ENCODE results near the gene ANTXR2.

Gene ANTXR2

DNA sequence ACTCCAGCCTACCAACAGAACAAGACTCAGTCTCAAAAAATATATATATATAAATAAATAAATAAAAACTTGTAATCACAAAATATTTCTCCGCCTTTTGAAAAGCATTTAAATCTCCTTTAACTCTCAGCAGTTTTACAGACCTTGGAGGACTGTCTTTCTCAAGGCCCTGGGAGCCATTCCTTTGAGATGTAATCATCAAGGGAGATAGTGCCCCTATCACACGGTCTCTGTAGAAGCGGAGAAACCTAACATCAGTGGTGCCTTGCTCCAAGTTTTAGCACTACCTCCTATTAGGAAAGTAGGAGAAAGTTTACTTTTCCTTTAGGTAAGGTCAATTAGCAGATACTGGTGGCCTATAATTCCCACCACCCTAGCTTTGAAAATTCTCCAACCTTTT, 58.5 kb downstream of the ANTXR2 start:
- Histone ChIP-seq H3K4me1 (ENCODE audit: insufficient read depth, poor library complexity, severe bottlenecking) (peaks cover 22% of the 10 kb centered on the region), H3K36me3 (ENCODE audit: low read depth) (peaks cover 72% of the 10 kb centered on the region), H3K4me3 (ENCODE audit: severe bottlenecking) (no peak overlapping the region), H3K27ac (ENCODE audit: poor library complexity, severe bottlenecking) (no peak overlapping the region), H3K9me3 (ENCODE audit: severe bottlenecking) (no peaks in the 10 kb centered on the region), H3K27me3 (ENCODE audit: insufficient read depth, poor library complexity, severe bottlenecking) (no peaks in the 10 kb centered on the region)
- DNase-seq (ENCODE audit: low spot score) (no peak), ATAC-seq (ENCODE audit: low read depth) (no peak)
- TF ChIP-seq, protein P1, sequence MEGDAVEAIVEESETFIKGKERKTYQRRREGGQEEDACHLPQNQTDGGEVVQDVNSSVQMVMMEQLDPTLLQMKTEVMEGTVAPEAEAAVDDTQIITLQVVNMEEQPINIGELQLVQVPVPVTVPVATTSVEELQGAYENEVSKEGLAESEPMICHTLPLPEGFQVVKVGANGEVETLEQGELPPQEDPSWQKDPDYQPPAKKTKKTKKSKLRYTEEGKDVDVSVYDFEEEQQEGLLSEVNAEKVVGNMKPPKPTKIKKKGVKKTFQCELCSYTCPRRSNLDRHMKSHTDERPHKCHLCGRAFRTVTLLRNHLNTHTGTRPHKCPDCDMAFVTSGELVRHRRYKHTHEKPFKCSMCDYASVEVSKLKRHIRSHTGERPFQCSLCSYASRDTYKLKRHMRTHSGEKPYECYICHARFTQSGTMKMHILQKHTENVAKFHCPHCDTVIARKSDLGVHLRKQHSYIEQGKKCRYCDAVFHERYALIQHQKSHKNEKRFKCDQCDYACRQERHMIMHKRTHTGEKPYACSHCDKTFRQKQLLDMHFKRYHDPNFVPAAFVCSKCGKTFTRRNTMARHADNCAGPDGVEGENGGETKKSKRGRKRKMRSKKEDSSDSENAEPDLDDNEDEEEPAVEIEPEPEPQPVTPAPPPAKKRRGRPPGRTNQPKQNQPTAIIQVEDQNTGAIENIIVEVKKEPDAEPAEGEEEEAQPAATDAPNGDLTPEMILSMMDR (IDR thresholded peaks at IDR 0.05; ENCODE audit: poor library complexity, severe bottlenecking): no peak

DNA sequence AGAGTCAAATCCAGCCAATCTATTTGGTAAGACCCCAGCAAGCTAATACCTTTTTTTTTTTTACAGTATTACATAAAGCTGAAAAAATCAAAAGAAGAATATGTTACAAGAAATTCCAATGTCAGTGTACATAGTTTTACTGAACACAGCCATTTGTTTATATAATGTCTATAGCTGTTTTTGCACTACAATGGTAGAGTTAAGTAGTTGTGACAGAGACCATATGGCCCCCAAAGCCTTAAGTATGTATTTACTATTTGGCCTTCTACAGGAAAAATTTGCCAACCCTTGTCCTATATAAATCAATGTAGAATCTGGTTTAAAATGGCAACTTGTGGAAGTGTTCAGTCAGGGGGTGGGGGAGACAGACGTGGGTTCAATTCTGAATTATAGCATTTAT, 60.7 kb downstream of the ANTXR2 start:
- Histone ChIP-seq H3K4me3 (ENCODE audit: severe bottlenecking) (no peak overlapping the region), H3K4me1 (ENCODE audit: insufficient read depth, poor library complexity, severe bottlenecking) (peaks cover 17% of the 10 kb centered on the region), H3K27ac (ENCODE audit: poor library complexity, severe bottlenecking) (no peak overlapping the region), H3K27me3 (ENCODE audit: insufficient read depth, poor library complexity, severe bottlenecking) (no peaks in the 10 kb centered on the region), H3K9me3 (ENCODE audit: severe bottlenecking) (no peaks in the 10 kb centered on the region), H3K36me3 (ENCODE audit: low read depth) (peaks cover 79% of the 10 kb centered on the region)
- no peak for ATAC-seq (ENCODE audit: low read depth)
- TF ChIP-seq, protein P1 (IDR thresholded peaks at IDR 0.05; ENCODE audit: poor library complexity, severe bottlenecking): no peak
- no peak for DNase-seq (ENCODE audit: low spot score)

DNA sequence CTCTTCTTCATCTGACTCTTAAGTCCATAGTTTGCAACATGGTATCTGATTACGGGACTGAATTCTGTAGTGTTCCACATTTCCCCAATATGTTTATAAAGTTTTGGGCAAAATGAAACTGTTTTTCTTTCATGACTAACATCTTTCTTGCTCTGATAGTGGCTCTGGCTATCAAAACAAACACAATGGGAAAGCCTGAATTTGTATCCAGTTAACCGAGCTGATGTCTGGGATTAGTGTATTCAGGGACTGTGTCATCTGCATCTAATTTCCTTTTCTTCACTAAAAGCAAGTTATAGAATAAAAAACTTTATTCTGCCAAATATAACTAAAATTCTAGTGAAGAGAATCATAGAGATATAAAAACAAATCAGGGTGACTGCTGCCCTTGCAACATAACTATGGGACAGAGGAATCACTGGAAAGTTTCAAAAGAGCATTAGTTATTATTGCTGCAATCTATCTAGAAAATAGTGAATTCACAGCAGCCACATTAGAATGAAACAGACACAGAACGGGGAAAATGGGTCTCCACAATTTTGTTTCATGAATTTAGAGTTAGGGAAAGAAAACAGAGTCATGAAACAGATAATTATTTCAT, 61.3 kb downstream of the ANTXR2 start:
- Histone ChIP-seq H3K36me3 (ENCODE audit: low read depth) (peaks cover 77% of the 10 kb centered on the region), H3K27me3 (ENCODE audit: insufficient read depth, poor library complexity, severe bottlenecking) (no peaks in the 10 kb centered on the region), H3K4me1 (ENCODE audit: insufficient read depth, poor library complexity, severe bottlenecking) (peaks cover 17% of the 10 kb centered on the region), H3K9me3 (ENCODE audit: severe bottlenecking) (no peaks in the 10 kb centered on the region), H3K27ac (ENCODE audit: poor library complexity, severe bottlenecking) (no peak overlapping the region), H3K4me3 (ENCODE audit: severe bottlenecking) (no peak overlapping the region)
- TF ChIP-seq, protein P1 (IDR thresholded peaks at IDR 0.05; ENCODE audit: poor library complexity, severe bottlenecking): no peak
- ATAC-seq (ENCODE audit: low read depth) (no peak), DNase-seq (ENCODE audit: low spot score) (no peak)

DNA sequence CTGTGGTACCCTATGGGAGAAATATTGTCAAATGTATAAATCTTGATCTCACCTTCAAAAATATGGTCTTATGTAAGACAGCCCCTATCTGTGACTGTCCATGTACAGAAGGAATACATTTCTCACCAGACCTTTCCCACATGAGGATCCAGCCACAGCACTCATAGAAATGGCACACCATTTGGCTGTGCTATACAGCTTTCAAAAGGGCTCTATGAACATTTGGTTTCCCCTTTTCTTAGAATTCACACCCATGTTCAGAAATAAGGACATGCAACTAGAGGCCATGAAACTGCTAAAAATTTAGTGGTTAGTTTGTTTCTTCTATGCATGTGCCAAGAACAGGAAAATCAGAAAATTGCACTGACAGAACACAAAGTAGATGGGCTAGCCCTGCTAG, 62.7 kb downstream of the ANTXR2 start:
- TF ChIP-seq, protein P1 (IDR thresholded peaks at IDR 0.05; ENCODE audit: poor library complexity, severe bottlenecking): no peak
- Histone ChIP-seq H3K36me3 (ENCODE audit: low read depth) (peaks cover 75% of the 10 kb centered on the region), H3K27me3 (ENCODE audit: insufficient read depth, poor library complexity, severe bottlenecking) (no peaks in the 10 kb centered on the region), H3K4me3 (ENCODE audit: severe bottlenecking) (no peak overlapping the region), H3K4me1 (ENCODE audit: insufficient read depth, poor library complexity, severe bottlenecking) (peaks cover 28% of the 10 kb centered on the region), H3K9me3 (ENCODE audit: severe bottlenecking) (no peaks in the 10 kb centered on the region), H3K27ac (ENCODE audit: poor library complexity, severe bottlenecking) (no peak overlapping the region)
- ATAC-seq (ENCODE audit: low read depth) (no peak), DNase-seq (ENCODE audit: low spot score) (no peak)

DNA sequence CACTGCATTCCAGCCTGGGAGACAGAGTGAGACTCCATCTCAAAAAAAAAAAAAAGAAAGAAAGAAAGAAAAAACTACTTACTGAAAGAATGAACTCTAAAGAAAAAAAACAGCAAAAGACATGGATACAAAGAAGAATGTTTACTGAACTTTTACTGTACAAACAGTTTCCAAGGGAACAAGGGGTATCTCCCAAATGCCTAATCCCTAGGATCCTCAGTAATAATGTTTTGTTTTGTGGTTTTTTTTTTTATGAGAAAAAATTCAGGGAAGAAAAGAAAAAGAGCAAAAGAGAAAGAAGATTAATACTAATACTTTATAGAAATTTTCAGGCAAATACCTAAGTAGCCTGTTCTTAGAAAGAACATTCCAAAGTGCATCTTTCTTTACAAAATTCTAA, 63.2 kb downstream of the ANTXR2 start:
- Histone ChIP-seq H3K36me3 (ENCODE audit: low read depth) (peaks cover 71% of the 10 kb centered on the region), H3K27me3 (ENCODE audit: insufficient read depth, poor library complexity, severe bottlenecking) (no peaks in the 10 kb centered on the region), H3K4me3 (ENCODE audit: severe bottlenecking) (no peak overlapping the region), H3K4me1 (ENCODE audit: insufficient read depth, poor library complexity, severe bottlenecking) (peaks cover 28% of the 10 kb centered on the region), H3K27ac (ENCODE audit: poor library complexity, severe bottlenecking) (no peak overlapping the region), H3K9me3 (ENCODE audit: severe bottlenecking) (no peaks in the 10 kb centered on the region)
- TF ChIP-seq, protein P1 (IDR thresholded peaks at IDR 0.05; ENCODE audit: poor library complexity, severe bottlenecking): no peak
- ATAC-seq (ENCODE audit: low read depth): no peak
- no peak for DNase-seq (ENCODE audit: low spot score)
